ENCODE data around the gene AUTS2.

Gene AUTS2

GRCh38 chr7:70414368-70414767, 816.1 kb downstream of the AUTS2 start:
- DNase-seq (ENCODE audit: extremely low read depth, low read depth): no peak
- TF ChIP-seq CTCF (IDR thresholded peaks at IDR 0.05; ENCODE audit: low read depth, low read length, missing control alignments): no peak
- H3K4me3 ChIP-seq (replicated peaks; ENCODE audit: low read depth, low read length): no peak overlapping the region

GRCh38 chr7:70415179-70415972, 817.1 kb downstream of the AUTS2 start:
- no peak for DNase-seq (ENCODE audit: extremely low read depth, low read depth)
- no peak for TF ChIP-seq CTCF (IDR thresholded peaks at IDR 0.05; ENCODE audit: low read depth, low read length, missing control alignments)
- H3K4me3 ChIP-seq (replicated peaks; ENCODE audit: low read depth, low read length): no peak overlapping the region

- no peak overlapping the region for H3K4me3 ChIP-seq (replicated peaks; ENCODE audit: low read depth, low read length)
- TF ChIP-seq CTCF (IDR thresholded peaks at IDR 0.05; ENCODE audit: low read depth, low read length, missing control alignments): no peak
- no peak for DNase-seq (ENCODE audit: extremely low read depth, low read depth)
Observed at GRCh38 chr7:70416347-70416985, 818.2 kb downstream of the AUTS2 start.

DNA sequence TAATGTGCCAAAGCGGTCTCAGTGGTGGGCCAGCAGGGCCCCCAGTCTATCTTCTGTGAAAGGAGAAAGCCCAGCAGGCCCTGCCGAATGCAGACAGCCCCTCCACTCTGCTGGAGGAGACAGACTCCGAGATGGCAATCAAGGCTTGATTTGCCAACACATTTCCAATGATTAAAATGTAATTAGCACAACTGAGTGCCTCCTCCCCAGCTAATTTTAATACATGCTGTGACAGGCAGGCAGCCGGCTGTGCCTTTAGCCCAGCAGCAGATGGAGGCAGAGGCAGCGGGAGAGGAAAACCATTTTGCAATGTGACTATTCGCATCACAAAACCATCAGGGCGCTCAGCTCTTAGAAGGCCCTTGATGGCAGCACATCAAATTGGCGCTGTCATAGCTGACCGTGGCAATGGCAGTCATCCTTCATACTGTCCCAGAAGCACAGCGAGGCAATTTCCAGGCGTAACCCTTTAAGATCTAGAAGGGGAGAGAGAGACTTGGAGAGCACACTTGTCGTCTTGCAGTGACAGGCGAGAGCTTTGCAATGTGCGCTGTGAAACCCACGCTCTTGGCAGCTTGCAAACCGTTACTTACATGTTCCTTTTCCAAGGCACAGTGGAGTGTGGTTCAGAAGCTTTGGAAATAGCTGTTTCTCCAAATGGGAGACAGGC, 818.8 kb downstream of the AUTS2 start:
- no peak for TF ChIP-seq CTCF (IDR thresholded peaks at IDR 0.05; ENCODE audit: low read depth, low read length, missing control alignments)
- DNase-seq (ENCODE audit: extremely low read depth, low read depth): no peak
- no peak overlapping the region for H3K4me3 ChIP-seq (replicated peaks; ENCODE audit: low read depth, low read length)

DNA sequence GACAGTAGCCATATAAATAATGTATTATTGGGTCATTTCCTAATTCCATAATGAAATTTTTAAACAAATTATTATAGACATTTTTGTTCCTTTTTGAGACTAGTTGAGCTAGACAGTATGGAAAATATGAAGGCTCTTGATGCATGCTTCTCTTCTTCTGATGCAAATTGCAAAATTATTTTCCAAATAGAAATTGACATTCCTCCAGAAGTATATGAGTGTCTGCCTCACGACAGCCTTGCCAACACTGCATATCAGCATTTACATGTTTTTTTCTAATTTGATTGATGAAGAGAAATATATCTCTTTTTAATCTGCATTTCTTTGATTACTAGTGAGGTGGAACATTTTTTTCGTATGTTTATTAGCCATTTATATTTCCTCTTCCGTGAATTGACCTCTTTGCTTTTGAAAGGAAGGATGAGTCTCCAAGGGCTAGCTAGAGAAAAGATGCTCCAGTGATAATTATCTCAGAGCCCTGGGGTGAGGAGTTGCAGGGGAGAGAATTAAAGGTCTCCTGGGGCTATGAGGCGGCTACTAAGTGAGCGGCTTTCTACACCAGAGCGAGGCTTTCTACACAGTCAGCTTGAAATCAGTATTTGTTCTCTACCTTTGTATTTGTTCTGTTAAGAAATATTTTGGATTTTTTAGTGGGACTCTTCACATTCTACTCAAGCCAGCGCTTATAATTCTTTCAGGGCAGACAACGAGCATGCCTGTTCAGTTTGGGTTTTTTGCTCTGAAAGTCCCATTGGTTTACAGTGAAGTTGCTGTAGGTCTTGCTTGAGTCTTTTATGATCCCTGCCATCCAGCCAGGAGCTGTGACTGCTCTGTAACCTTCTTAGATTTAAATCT, 821.5 kb downstream of the AUTS2 start:
- TF ChIP-seq CTCF (IDR thresholded peaks at IDR 0.05; ENCODE audit: low read depth, low read length, missing control alignments): no peak
- H3K4me3 ChIP-seq (replicated peaks; ENCODE audit: low read depth, low read length): no peak overlapping the region
- no peak for DNase-seq (ENCODE audit: extremely low read depth, low read depth)

GRCh38 chr7:70420381-70420662, 822.0 kb downstream of the AUTS2 start:
- no peak for TF ChIP-seq CTCF (IDR thresholded peaks at IDR 0.05; ENCODE audit: low read depth, low read length, missing control alignments)
- H3K4me3 ChIP-seq (replicated peaks; ENCODE audit: low read depth, low read length): no peak overlapping the region
- DNase-seq (ENCODE audit: extremely low read depth, low read depth): no peak

All from HFF-Myc (cell line).